Thymus (tissue), 14 donors: ENCODE results near the gene COX10. TPM values are rescaled to one million over a fixed set of nuclear protein-coding genes. Genes with fewer than 3 reads are reported as not detected.
A peak's percentile ranks its signal among the peaks of the same experiment; 100 is the strongest.
"Not testable (repeated sequence)": the region's sequence is repeated elsewhere in the genome, so short reads cannot be mapped to it uniquely, and the experiment has no call there.

ENCODE experiments used
- DNase-seq, 9 donors: peaks; one replicate each; pipeline ENCODE4 v3.0.0-alpha.2; 2013; ENCODE audit warnings: low spot score in 9 of 9, low read depth in 6 of 9, missing footprints in 1 of 9
- H3K27ac ChIP-seq, 2 donors: one replicate each; pipeline ENCODE4 v1.5.1; 2013; ENCODE audit warnings: control low read depth in 1 of 2, low read depth in 1 of 2, low read length in 1 of 2, mild to moderate bottlenecking in 1 of 2, moderate library complexity in 1 of 2
- H3K27me3 ChIP-seq, 2 donors: one replicate each; pipeline ENCODE4 v1.5.1; 2013; ENCODE audit warnings: low read length in 1 of 2; ENCODE audit not compliant: control insufficient read depth in 2 of 2, insufficient read depth in 1 of 2
- H3K36me3 ChIP-seq, 2 donors: one replicate each; pipeline ENCODE4 v1.5.1; 2013; ENCODE audit warnings: low read length in 1 of 2, mild to moderate bottlenecking in 1 of 2, moderate library complexity in 1 of 2; ENCODE audit not compliant: control insufficient read depth in 2 of 2, insufficient read depth in 2 of 2
- H3K4me1 ChIP-seq, 2 donors: one replicate each; pipeline ENCODE4 v1.5.1; 2013; ENCODE audit warnings: low read length in 2 of 2; ENCODE audit not compliant: control insufficient read depth in 2 of 2, insufficient read depth in 2 of 2
- H3K4me3 ChIP-seq, 2 donors: one replicate each; pipeline ENCODE4 v1.5.1; 2013; ENCODE audit warnings: low read length in 2 of 2, control low read depth in 1 of 2, mild to moderate bottlenecking in 1 of 2
- H3K9me3 ChIP-seq, 2 donors: one replicate each; pipeline ENCODE4 v1.5.1; 2013; ENCODE audit warnings: low read length in 1 of 2, mild to moderate bottlenecking in 1 of 2; ENCODE audit not compliant: control insufficient read depth in 2 of 2, insufficient read depth in 1 of 2
- whole genome bisulfite sequencing: extraction: QIAGEN DNeasy Blood & Tissue Kit; methylation state at CpG from one replicate; pipeline ENCODE4 v1.1.7; 2013; 5-methylcytosine and 5-hydroxymethylcytosine counted together
- long read RNA-seq, 10 donors: transcript quantifications; one replicate each; lab custom pipeline, GENCODE V29; 2026
- polyA plus RNA-seq: library from polyadenylated mRNA; stranded (reverse); fragments of 200-250 nt; gene quantifications from one replicate; pipeline ENCODE4 v1.2.3, GENCODE V29; 2013
- total RNA-seq: library from RNA; stranded (reverse); fragments of 120-200 nt; gene quantifications from one replicate; pipeline ENCODE4 v1.2.4, GENCODE V29; 2013
- donor health status: healthy.

COX10 gene
- total RNA-seq = 10.0 TPM
- 6.2 TPM for polyA plus RNA-seq
- long read RNA-seq, donor 1 = 0 reads
- long read RNA-seq, donor 2 = 0 reads
- long read RNA-seq, donor 3, partial matches to known transcripts = 9 of 13 reads
- long read RNA-seq, donor 3, other reads (novel, unspliced or antisense) = 0 of 13 reads
- long read RNA-seq, donor 4, transcript COX10-201 (7 exons, 2,873 nt) = major isoform, 5 of 14 reads
- long read RNA-seq, donor 4, partial matches to known transcripts = 8 of 14 reads
- long read RNA-seq, donor 4, other reads (novel, unspliced or antisense) = 0 of 14 reads
- long read RNA-seq, donor 5, partial matches to known transcripts = 0 of 3 reads
- long read RNA-seq, donor 5, other reads (novel, unspliced or antisense) = 0 of 3 reads
- long read RNA-seq, donor 6 = 0 reads
- long read RNA-seq, donor 7, partial matches to known transcripts = 0 of 6 reads
- long read RNA-seq, donor 7, other reads (novel, unspliced or antisense) = 0 of 6 reads
- long read RNA-seq, donor 8, partial matches to known transcripts = 0 of 3 reads
- long read RNA-seq, donor 8, other reads (novel, unspliced or antisense) = 0 of 3 reads
- long read RNA-seq, donor 9, partial matches to known transcripts = 0 of 4 reads
- long read RNA-seq, donor 9, other reads (novel, unspliced or antisense) = 0 of 4 reads
- long read RNA-seq, donor 10, partial matches to known transcripts = 0 of 1 reads
- long read RNA-seq, donor 10, other reads (novel, unspliced or antisense) = 0 of 1 reads

- peak; percentile 45 to 85 (median 66) for DNase-seq
Measured at GRCh38 chr17:14069251-14070021, at the start of gene COX10. COX10 (plus strand) TSS chr17:14069504; CDS start chr17:14069606, 102 bp downstream.

GRCh38 chr17:14021651-14022294, 47.5 kb upstream of the COX10 start:
- not testable (repeated sequence) for H3K4me3 ChIP-seq, H3K27ac ChIP-seq, H3K36me3 ChIP-seq, H3K27me3 ChIP-seq, H3K4me1 ChIP-seq, H3K9me3 ChIP-seq, DNase-seq
- WGBS = 98% methylated on average over 7 of the region's 9 CpGs

More at GRCh38 chr17:14069251-14070021, at the start of gene COX10:
- Histone ChIP-seq H3K4me3 (peak within 1 kb of the TSS; percentile 60 to 88), H3K36me3 (no peaks in the 10 kb centered on the region), H3K27ac (peak within 1 kb of the TSS; percentile 20 to 57), H3K4me1 (peaks cover 13 to 16% of the 10 kb centered on the region in 2 donors), H3K27me3 (no peaks in the 10 kb centered on the region), H3K9me3 (no peaks in the 10 kb centered on the region)
- under 1% methylated on average over 48 of the region's 48 CpGs for WGBS

DNA sequence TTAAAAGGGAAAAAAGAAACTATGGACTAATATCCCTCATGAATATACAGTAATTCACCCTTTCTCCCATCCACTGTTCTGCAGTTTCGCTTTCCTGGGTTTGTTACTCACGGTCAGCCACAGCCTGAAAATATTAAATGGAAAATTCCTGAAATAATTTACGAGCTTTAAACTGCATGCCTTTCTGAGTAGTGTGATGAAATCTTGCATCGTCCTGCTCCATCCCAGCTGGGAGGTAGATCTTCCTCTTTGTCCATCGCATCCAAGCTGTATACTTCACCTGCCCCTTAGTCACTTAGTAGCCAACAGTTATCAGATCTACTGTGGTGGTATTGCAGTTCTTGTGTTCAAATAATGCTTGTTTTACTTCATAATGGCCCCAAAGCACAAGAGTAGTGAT, 39.5 kb upstream of the COX10 start:
- H3K36me3 ChIP-seq, H3K27ac ChIP-seq, H3K27me3 ChIP-seq, H3K4me1 ChIP-seq, H3K4me3 ChIP-seq, H3K9me3 ChIP-seq, DNase-seq: not testable (repeated sequence)
- 100% methylated on average over 2 of the region's 5 CpGs for WGBS

- H3K9me3 ChIP-seq = peaks cover 0 to 3% of the 10 kb centered on the region in 2 donors
- H3K4me3 ChIP-seq = no peak overlapping the region
- no peak overlapping the region for H3K27ac ChIP-seq
- DNase-seq = no peak
- no peaks in the 10 kb centered on the region for H3K27me3 ChIP-seq
- H3K4me1 ChIP-seq = no peaks in the 10 kb centered on the region
- peaks cover 0 to 9% of the 10 kb centered on the region in 2 donors for H3K36me3 ChIP-seq
- 99% methylated on average over 3 of the region's 3 CpGs for WGBS
Measured at GRCh38 chr17:14032234-14032633, 37.1 kb upstream of the COX10 start.

DNA sequence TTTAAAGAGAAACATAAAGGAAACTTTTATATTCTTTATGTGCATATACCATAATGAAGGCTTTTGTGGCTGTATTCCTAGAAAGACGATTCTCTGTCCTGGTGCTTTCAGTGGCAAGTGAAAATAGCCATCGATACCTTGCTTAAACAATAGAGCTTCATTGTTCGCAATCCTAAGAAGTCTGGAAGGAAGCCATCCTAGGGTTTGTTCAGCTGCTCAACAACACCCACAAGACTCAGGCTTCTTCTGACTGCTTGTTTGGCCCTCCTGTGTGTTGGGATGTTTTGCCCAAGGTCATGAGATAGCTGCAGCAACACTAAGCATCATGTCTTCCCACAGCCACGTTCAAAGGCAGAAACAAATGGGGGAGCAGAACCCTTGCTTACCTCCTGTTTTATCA, 36.1 kb upstream of the COX10 start:
- DNase-seq = no peak
- H3K4me3 ChIP-seq = no peak overlapping the region
- peaks cover 0 to 9% of the 10 kb centered on the region in 2 donors for H3K36me3 ChIP-seq
- no peaks in the 10 kb centered on the region for H3K27me3 ChIP-seq
- peaks cover 0 to 3% of the 10 kb centered on the region in 2 donors for H3K9me3 ChIP-seq
- H3K27ac ChIP-seq = no peak overlapping the region
- no peaks in the 10 kb centered on the region for H3K4me1 ChIP-seq
- WGBS = 97% methylated on average over 4 of the region's 4 CpGs

DNA sequence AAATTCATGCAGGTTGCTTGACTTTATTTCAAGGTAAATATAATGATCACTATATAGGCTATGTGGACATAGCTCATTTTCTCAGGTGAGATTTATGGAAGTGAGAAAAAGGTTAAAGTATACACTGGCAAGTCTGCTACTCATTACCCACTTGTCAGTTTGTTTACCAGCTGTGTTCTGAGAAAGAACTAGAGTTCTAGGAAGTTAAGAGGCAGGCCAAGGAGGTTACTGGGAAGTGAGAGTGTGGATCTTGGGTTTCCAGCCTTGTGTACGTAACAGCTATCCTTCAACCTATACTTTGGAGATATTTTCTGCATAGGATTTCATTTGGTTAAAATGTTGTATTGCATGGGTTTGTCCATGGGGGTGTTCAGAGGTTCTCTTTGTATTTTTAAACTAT, 31.9 kb upstream of the COX10 start:
- Histone ChIP-seq H3K27ac (no peak overlapping the region), H3K4me1 (no peaks in the 10 kb centered on the region), H3K4me3 (no peak overlapping the region), H3K9me3 (no peaks in the 10 kb centered on the region), H3K27me3 (no peaks in the 10 kb centered on the region), H3K36me3 (peaks cover 0 to 9% of the 10 kb centered on the region in 2 donors)
- no peak for DNase-seq
- WGBS = 95% methylated on average over 1 of the region's 1 CpG

GRCh38 chr17:14038206-14038605, 31.1 kb upstream of the COX10 start:
- whole genome bisulfite sequencing = 94% methylated on average over 1 of the region's 1 CpG
- H3K27ac ChIP-seq = no peak overlapping the region
- no peak overlapping the region for H3K4me3 ChIP-seq
- no peaks in the 10 kb centered on the region for H3K27me3 ChIP-seq
- no peak for DNase-seq
- H3K9me3 ChIP-seq = no peaks in the 10 kb centered on the region
- peaks cover 0 to 9% of the 10 kb centered on the region in 2 donors for H3K36me3 ChIP-seq
- H3K4me1 ChIP-seq = no peaks in the 10 kb centered on the region

DNA sequence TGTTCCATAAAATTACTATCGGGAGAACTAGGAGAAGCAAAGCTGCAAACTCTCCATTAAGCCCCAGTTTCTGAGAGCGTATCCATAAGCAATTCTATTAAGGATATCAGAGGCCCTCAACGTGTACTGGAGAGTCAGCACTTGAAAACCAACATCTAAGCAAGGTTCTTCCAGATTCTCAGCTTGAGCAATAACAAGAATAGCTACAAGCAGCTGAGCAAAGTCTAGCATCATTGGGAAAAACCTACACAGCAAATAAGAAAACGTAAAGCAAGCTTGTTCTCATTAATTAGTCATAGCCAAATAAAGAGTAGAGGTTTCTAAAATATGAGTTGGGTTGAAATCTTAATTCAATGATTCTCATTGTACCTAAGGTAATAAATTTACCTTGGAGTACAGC, 26.9 kb upstream of the COX10 start:
- Histone ChIP-seq H3K27me3 (no peaks in the 10 kb centered on the region), H3K4me1 (no peaks in the 10 kb centered on the region), H3K27ac (no peak overlapping the region), H3K4me3 (no peak overlapping the region), H3K36me3 (no peaks in the 10 kb centered on the region), H3K9me3 (no peaks in the 10 kb centered on the region)
- 97% methylated on average over 4 of the region's 4 CpGs for WGBS
- DNase-seq = no peak
